Choroid plexus epithelial cell (primary cell): ENCODE measurements around the gene SEH1L.
A peak's percentile ranks its signal among the peaks of the same experiment; 100 is the strongest.
"Not testable (repeated sequence)": the region's sequence is repeated elsewhere in the genome, so short reads cannot be mapped to it uniquely, and the experiment has no call there.

Source experiments
- DNase-seq: peaks from one replicate; pipeline ENCODE4 v3.0.0-alpha.2; 2010; ENCODE audit warnings: low read depth
- H3K4me3 ChIP-seq: 2 replicates; pipeline ENCODE4 v1.5.1; 2011; ENCODE audit warnings: low read depth, mild to moderate bottlenecking, control low read depth, low read length, moderate library complexity
- CTCF ChIP-seq: conservative IDR thresholded peaks from 2 replicates; pipeline ENCODE4 v1.5.1; 2011; ENCODE audit warnings: low read depth, mild to moderate bottlenecking, control low read depth, inconsistent platforms, low read length, moderate library complexity

The SEH1L gene

GRCh38 chr18:12995952-12996477, 48.2 kb downstream of the SEH1L start:
- no peak for TF ChIP-seq CTCF
- no peak overlapping the region for H3K4me3 ChIP-seq
- DNase-seq = no peak

- no peak for TF ChIP-seq CTCF
- H3K4me3 ChIP-seq = no peak overlapping the region
- DNase-seq = no peak
These were observed 49.0 kb downstream of the SEH1L start for GRCh38 chr18:12996661-12997292.

GRCh38 chr18:12997330-12997729, 49.5 kb downstream of the SEH1L start:
- not testable (repeated sequence) for H3K4me3 ChIP-seq, DNase-seq

- no peak for TF ChIP-seq CTCF
- no peak overlapping the region for H3K4me3 ChIP-seq
- no peak for DNase-seq
These were observed 50.7 kb downstream of the SEH1L start for GRCh38 chr18:12998332-12999060.

- no peak overlapping the region for H3K4me3 ChIP-seq
- DNase-seq = peak; percentile 92
- peak; percentile 72 for TF ChIP-seq CTCF
These were observed 55.7 kb downstream of the SEH1L start for GRCh38 chr18:13003466-13003896.

- no peak overlapping the region for H3K4me3 ChIP-seq
- no peak for TF ChIP-seq CTCF
- no peak for DNase-seq
These were observed 56.6 kb downstream of the SEH1L start for GRCh38 chr18:13004396-13004795.

- no peak for DNase-seq
- no peak for TF ChIP-seq CTCF
- no peak overlapping the region for H3K4me3 ChIP-seq
These were observed 57.5 kb downstream of the SEH1L start for GRCh38 chr18:13005289-13005688.
